ENCODE data around the gene RTRAF. TPM values are rescaled to one million over a fixed set of nuclear protein-coding genes. Genes with fewer than 3 reads are reported as not detected.
A peak's percentile ranks its signal among the peaks of the same experiment; 100 is the strongest.

Gene RTRAF
- total RNA-seq, 1 experiment from 2014 or later = 184 TPM

GRCh38 chr14:52042371-52043289 is 53.3 kb downstream of the RTRAF start:
- intact Hi-C loops (cut with micrococcal nuclease; ENCODE audit: unreplicated experiment) = no loop called here
- no peaks in the 10 kb centered on the region for H4K20me1 ChIP-seq (ENCODE audit: insufficient read depth)
- H3K9me3 ChIP-seq (ENCODE audit: insufficient read depth, low read depth) = no peaks in the 10 kb centered on the region
- H3K4me3 ChIP-seq = no peak overlapping the region
- POLR2A ChIA-PET (ENCODE audit: unreplicated experiment) = no interaction called here
- no TSS peak for BruUV-seq (replicated peaks)
- peaks cover 14% of the 10 kb centered on the region for H3K4me1 ChIP-seq (replicated peaks; ENCODE audit: insufficient read depth)
- no peak overlapping the region for H3K4me2 ChIP-seq
- H3K79me2 ChIP-seq (ENCODE audit: low read depth) = no peaks in the 10 kb centered on the region
- no peaks in the 10 kb centered on the region for H3K27me3 ChIP-seq (ENCODE audit: insufficient read depth, low read depth)
- H3F3A ChIP-seq (ENCODE audit: insufficient read depth, low read depth) = no peaks in the 10 kb centered on the region
- no peaks in the 10 kb centered on the region for H3K36me3 ChIP-seq (ENCODE audit: low read depth)
- CTCF ChIA-PET = interaction anchor here (0.7 kb wide), 1 partner anchor 42 kb away, joined by 6 read pairs; no protein-coding TSS in a partner anchor
- no peak for DNase-seq
- no peaks in the 10 kb centered on the region for H3K9me2 ChIP-seq (ENCODE audit: insufficient read depth)
- no peak for TF ChIP-seq EZH2 (IDR thresholded peaks at IDR 0.05; ENCODE audit: low read depth)
- no peak for TF ChIP-seq CTCF (conservative IDR thresholded peaks at IDR 0.05)
- no peak overlapping the region for H3K27ac ChIP-seq
- H2AFZ ChIP-seq = no peak overlapping the region

- TF ChIP-seq EZH2 (IDR thresholded peaks at IDR 0.05; ENCODE audit: low read depth) (no peak), CTCF (conservative IDR thresholded peaks at IDR 0.05) (peak; percentile 43; the same call in 1 of the 2 replicates)
- H3F3A ChIP-seq (ENCODE audit: insufficient read depth, low read depth) = no peaks in the 10 kb centered on the region
- H3K4me3 ChIP-seq = no peak overlapping the region
- no peak overlapping the region for H2AFZ ChIP-seq
- no peaks in the 10 kb centered on the region for H3K9me2 ChIP-seq (ENCODE audit: insufficient read depth)
- ChIA-PET CTCF (interaction anchor here (0.6 to 0.7 kb wide), 2 partner anchors 17 to 41 kb away, joined by 3 to 6 read pairs; no protein-coding TSS in a partner anchor), POLR2A (ENCODE audit: unreplicated experiment) (no interaction called here)
- H4K20me1 ChIP-seq (ENCODE audit: insufficient read depth) = no peaks in the 10 kb centered on the region
- no peaks in the 10 kb centered on the region for H3K79me2 ChIP-seq (ENCODE audit: low read depth)
- H3K4me1 ChIP-seq (replicated peaks; ENCODE audit: insufficient read depth) = peaks cover 14% of the 10 kb centered on the region
- no peaks in the 10 kb centered on the region for H3K36me3 ChIP-seq (ENCODE audit: low read depth)
- H3K27me3 ChIP-seq (ENCODE audit: insufficient read depth, low read depth) = no peaks in the 10 kb centered on the region
- no peak overlapping the region for H3K4me2 ChIP-seq
- no TSS peak for BruUV-seq (replicated peaks)
- no peaks in the 10 kb centered on the region for H3K9me3 ChIP-seq (ENCODE audit: insufficient read depth, low read depth)
- peak in 1 of 2 experiments; percentile 8 for DNase-seq
- H3K27ac ChIP-seq = no peak overlapping the region
- intact Hi-C loops (cut with micrococcal nuclease; ENCODE audit: unreplicated experiment) = no loop called here
Measured at GRCh38 chr14:52043690-52044089, 54.3 kb downstream of the RTRAF start.

DNA sequence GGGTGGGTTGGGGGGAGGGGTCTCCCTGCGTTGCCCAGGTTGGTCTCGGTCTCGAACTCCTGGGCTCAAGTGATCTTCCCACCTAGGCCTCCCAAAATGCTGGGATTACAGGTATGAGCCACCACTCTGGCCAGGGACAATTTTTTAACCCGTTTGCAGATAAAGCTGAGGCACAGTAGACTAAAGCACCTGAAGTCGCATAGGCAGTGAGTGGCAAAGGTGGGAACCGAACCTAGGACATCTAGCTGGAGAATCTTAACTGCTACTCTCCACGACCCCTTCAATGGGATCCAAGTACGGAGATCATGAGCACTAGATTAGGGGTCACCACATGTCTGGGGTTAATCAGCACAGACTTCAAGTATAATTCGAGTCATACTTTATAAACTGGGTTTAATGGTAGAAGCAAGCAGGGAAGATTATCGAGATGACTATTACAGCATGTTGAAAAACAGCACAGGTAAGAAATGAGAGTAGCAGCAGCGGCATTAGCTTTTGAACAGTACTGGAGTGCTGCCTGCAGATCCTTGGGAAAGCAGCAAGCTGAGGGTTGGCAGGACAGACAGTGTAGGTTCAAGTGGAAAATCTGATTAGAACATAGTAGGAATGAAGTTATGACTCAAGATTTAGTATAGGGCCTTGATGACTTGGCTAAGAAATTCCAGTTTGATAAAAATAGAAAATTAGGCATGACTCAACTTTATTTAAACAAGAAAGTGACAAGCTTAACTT is 55.6 kb downstream of the RTRAF start:
- Histone ChIP-seq H3K4me2 (peak overlapping the region; percentile 35), H3K27me3 (ENCODE audit: insufficient read depth, low read depth) (no peaks in the 10 kb centered on the region), H3K9me3 (ENCODE audit: insufficient read depth, low read depth) (no peaks in the 10 kb centered on the region), H3K27ac (peak overlapping the region; percentile 53), H2AFZ (peak overlapping the region; percentile 9; the same call in 1 of the 2 replicates), H3K4me3 (no peak overlapping the region), H4K20me1 (ENCODE audit: insufficient read depth) (no peaks in the 10 kb centered on the region), H3K9me2 (ENCODE audit: insufficient read depth) (no peaks in the 10 kb centered on the region), H3K4me1 (replicated peaks; ENCODE audit: insufficient read depth) (peaks cover 14% of the 10 kb centered on the region), H3F3A (ENCODE audit: insufficient read depth, low read depth) (no peaks in the 10 kb centered on the region), H3K36me3 (ENCODE audit: low read depth) (no peaks in the 10 kb centered on the region), H3K79me2 (ENCODE audit: low read depth) (no peaks in the 10 kb centered on the region)
- TF ChIP-seq EZH2 (IDR thresholded peaks at IDR 0.05; ENCODE audit: low read depth) = no peak
- no peak for TF ChIP-seq CTCF (conservative IDR thresholded peaks at IDR 0.05)
- intact Hi-C loops (cut with micrococcal nuclease; ENCODE audit: unreplicated experiment) = no loop called here
- ChIA-PET POLR2A (ENCODE audit: unreplicated experiment) (interaction anchor here (0.6 to 1.1 kb wide), 2 partner anchors 35 to 80 kb away, joined by 12 read pairs; no protein-coding TSS in a partner anchor), CTCF (interaction anchor here (0.6 to 1.3 kb wide), 4 partner anchors 12 to 999 kb away, joined by 5 to 7 read pairs (median 6); no protein-coding TSS in a partner anchor)
- TSS peak; percentile 47 for BruUV-seq (replicated peaks)
- DNase-seq = peak; percentile 20 to 64

All from PC-9 (cell line).